K562 (cell line): ENCODE measurements around the gene SLC1A3. TPM values are rescaled to one million over a fixed set of nuclear protein-coding genes. Genes with fewer than 3 reads are reported as not detected.

Experiments
- COPS2 ChIP-seq: fragments of 450-650 bp; conservative IDR thresholded peaks from 2 replicates; pipeline ENCODE4 v1.6.1; 2016; ENCODE audit warnings: mild to moderate bottlenecking, moderate library complexity
- HIVEP1 ChIP-seq: fragments of 250-450 bp; sonication (Bioruptor Pico); IDR thresholded peaks from 2 replicates; pipeline ENCODE4 v1.4.0; 2020; ENCODE audit warnings: mild to moderate bottlenecking
- TRIM28 ChIP-seq: fragments of 450-650 bp; IDR thresholded peaks from 2 replicates; pipeline ENCODE4 v1.6.1; 2017
- ZNF239 ChIP-seq: fragments of 250-450 bp; sonication (Bioruptor Pico); IDR thresholded peaks from 2 replicates; pipeline ENCODE4 v1.4.0; 2020; ENCODE audit warnings: mild to moderate bottlenecking
- ZNF354B ChIP-seq: fragments of 250-450 bp; sonication (Bioruptor Pico); IDR thresholded peaks from 2 replicates; pipeline ENCODE4 v1.4.0; 2020
- ZNF584 ChIP-seq: fragments of 200-800 bp; sonication (Bioruptor generic); IDR thresholded peaks from 2 replicates; pipeline ENCODE4 v1.6.1; 2016; ENCODE audit warnings: low read depth, mild to moderate bottlenecking, missing genetic modification characterization, missing compliant biosample characterization
- ZNF696 ChIP-seq: fragments of 250-450 bp; sonication (Bioruptor Pico); conservative IDR thresholded peaks from 2 replicates; pipeline ENCODE4 v1.4.0; 2020; ENCODE audit warnings: mild to moderate bottlenecking, moderate library complexity
- polyA plus RNA-seq, 8 experiments: library from polyadenylated mRNA; depleted of rRNA in 4 of 8; stranded (reverse) in 5 of 8; unstranded in 3 of 8; fragments of >200 nt; fragmentation: Nextera tagmentation in 2 of 8; fragmentation: Illumina TruSeq in 1 of 8; extraction: Ambion mirVana in 2 of 8; extraction: Trizol in 1 of 8; gene quantifications; 2 replicates each; pipeline versions ENCODE4 v1.2.1 to v1.2.3, GENCODE V29; 2011 to 2014; ENCODE audit warnings: inconsistent platforms in 1 of 8, missing spikeins in 1 of 8
- total RNA-seq, 7 experiments: library from RNA; depleted of rRNA in 6 of 7; stranded (reverse); fragments of >200 nt in 6 of 7; fragmentation: Illumina TruSeq in 2 of 7; extraction: Trizol in 2 of 7; gene quantifications; 2 replicates each; pipeline versions ENCODE4 v1.2.1 to v1.2.3, GENCODE V29; 2011 to 2021; ENCODE audit warnings: low replicate concordance in 1 of 7
- TF ChIP-seq, protein P1 (sequence below): fragments of 250-450 bp; sonication (Bioruptor Pico); IDR thresholded peaks from 2 replicates; pipeline ENCODE4 v1.4.0; 2020; ENCODE audit warnings: borderline replicate concordance
- TF ChIP-seq, protein P2 (sequence below): sonication (generic); formaldehyde crosslinking; IDR thresholded peaks from 2 replicates; pipeline ENCODE4 v1.8.1; 2023; ENCODE audit warnings: mild to moderate bottlenecking, missing genetic modification reagents

Gene SLC1A3
- total and polyA plus RNA-seq, 9 of the 15 experiments (the other 6 are each of a cell fraction or from before 2014, with no cell fraction given): 0.13 TPM; not detected in 8

- TF ChIP-seq, protein P1, sequence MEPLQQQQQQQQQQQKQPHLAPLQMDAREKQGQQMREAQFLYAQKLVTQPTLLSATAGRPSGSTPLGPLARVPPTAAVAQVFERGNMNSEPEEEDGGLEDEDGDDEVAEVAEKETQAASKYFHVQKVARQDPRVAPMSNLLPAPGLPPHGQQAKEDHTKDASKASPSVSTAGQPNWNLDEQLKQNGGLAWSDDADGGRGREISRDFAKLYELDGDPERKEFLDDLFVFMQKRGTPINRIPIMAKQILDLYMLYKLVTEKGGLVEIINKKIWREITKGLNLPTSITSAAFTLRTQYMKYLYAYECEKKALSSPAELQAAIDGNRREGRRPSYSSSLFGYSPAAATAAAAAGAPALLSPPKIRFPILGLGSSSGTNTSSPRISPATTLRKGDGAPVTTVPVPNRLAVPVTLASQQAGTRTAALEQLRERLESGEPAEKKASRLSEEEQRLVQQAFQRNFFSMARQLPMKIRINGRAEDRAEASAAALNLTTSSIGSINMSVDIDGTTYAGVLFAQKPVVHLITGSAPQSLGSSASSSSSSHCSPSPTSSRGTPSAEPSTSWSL (CRISPR knock-in tag): no peak
- TF ChIP-seq ZNF696 (no peak), ZNF239 (CRISPR knock-in tag) (no peak), COPS2 (no peak), ZNF354B (CRISPR knock-in tag) (no peak), HIVEP1 (CRISPR knock-in tag) (no peak), TRIM28 (no peak), ZNF584 (no peak)
- TF ChIP-seq, protein P2, sequence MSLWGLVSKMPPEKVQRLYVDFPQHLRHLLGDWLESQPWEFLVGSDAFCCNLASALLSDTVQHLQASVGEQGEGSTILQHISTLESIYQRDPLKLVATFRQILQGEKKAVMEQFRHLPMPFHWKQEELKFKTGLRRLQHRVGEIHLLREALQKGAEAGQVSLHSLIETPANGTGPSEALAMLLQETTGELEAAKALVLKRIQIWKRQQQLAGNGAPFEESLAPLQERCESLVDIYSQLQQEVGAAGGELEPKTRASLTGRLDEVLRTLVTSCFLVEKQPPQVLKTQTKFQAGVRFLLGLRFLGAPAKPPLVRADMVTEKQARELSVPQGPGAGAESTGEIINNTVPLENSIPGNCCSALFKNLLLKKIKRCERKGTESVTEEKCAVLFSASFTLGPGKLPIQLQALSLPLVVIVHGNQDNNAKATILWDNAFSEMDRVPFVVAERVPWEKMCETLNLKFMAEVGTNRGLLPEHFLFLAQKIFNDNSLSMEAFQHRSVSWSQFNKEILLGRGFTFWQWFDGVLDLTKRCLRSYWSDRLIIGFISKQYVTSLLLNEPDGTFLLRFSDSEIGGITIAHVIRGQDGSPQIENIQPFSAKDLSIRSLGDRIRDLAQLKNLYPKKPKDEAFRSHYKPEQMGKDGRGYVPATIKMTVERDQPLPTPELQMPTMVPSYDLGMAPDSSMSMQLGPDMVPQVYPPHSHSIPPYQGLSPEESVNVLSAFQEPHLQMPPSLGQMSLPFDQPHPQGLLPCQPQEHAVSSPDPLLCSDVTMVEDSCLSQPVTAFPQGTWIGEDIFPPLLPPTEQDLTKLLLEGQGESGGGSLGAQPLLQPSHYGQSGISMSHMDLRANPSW (CRISPR knock-in tag): no peak
Observed at GRCh38 chr5:36661456-36662220, 55.2 kb downstream of the SLC1A3 start (continued).
